ENCODE data around the gene PPARGC1A.

Gene PPARGC1A

DNA sequence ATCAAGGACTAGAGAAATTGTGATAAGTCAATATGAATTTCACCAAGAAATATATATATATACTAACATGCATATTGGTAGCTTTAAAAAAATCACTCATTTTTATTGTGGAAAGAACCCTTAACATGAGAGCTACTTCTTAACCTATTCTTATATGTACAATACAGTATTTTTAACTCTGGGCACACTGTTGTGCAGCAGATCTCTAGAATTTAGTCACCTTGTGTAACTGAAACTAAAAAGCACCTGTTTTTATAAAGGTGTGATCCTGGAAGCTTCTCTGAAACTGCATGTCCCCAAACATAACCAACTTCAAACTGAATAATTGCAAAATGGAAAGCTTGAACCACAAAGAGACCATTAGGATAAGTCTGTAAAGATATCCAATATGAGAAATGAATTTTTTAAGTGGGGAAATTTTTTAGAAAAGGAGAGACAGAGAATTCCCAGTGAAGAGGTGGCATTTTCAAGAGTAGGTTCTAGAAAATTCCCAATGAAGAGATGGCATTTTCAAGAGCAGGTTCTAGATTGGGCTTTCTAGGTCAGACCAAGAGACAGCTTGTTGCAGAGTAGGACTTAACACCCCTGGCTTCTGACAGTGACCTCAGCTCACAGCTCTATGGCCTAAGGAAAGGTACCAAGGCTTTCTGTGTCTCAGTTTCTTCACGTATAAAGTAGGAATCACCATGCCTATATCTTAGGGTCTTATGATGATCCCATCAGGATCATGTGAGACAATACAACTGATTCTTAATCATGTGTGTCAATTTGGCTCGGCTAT is 22.0 kb upstream of the PPARGC1A start:
- no peaks in the 10 kb centered on the region for H3K36me3 ChIP-seq (ENCODE audit: control insufficient read depth, insufficient read depth, low read length)
- no peaks in the 10 kb centered on the region for H3K4me1 ChIP-seq (ENCODE audit: control insufficient read depth, insufficient read depth, low read length)
- H3K9me3 ChIP-seq (ENCODE audit: control insufficient read depth, insufficient read depth, low read length): no peaks in the 10 kb centered on the region
- no peak overlapping the region for H3K27ac ChIP-seq (ENCODE audit: low read length)
- no CpG with 5 or more reads among the region's 2 CpGs for WGBS (ENCODE audit: insufficient coverage, insufficient read length)
- H3K4me3 ChIP-seq (ENCODE audit: low read length): no peak overlapping the region
- H3K27me3 ChIP-seq (ENCODE audit: control insufficient read depth, insufficient read depth, low read length): no peaks in the 10 kb centered on the region
- no peak for DNase-seq (ENCODE audit: low read depth, low spot score)

DNA sequence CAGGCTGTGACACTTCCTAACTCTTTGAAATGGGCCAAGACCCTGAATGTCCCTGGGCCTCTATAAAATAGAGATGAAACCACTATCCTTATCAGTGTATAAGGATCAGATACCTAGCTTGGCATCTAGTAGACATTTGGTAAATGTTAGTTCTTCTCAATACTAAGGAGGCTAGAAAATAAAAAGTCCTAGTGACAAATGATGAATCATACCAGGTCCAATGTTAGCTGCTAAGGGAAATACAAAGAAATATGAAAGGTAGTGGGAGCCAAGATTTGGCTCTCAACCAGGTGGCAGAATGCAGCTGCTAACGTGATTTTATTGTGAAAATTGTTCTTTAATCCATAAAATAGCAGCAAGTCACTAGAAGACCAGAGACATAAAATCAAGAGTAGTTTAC is 19.8 kb upstream of the PPARGC1A start:
- H3K27ac ChIP-seq (ENCODE audit: low read length): no peak overlapping the region
- no CpG with 5 or more reads among the region's 1 CpG for WGBS (ENCODE audit: insufficient coverage, insufficient read length)
- H3K4me3 ChIP-seq (ENCODE audit: low read length): no peak overlapping the region
- H3K4me1 ChIP-seq (ENCODE audit: control insufficient read depth, insufficient read depth, low read length): no peaks in the 10 kb centered on the region
- DNase-seq (ENCODE audit: low read depth, low spot score): no peak
- H3K27me3 ChIP-seq (ENCODE audit: control insufficient read depth, insufficient read depth, low read length): no peaks in the 10 kb centered on the region
- H3K9me3 ChIP-seq (ENCODE audit: control insufficient read depth, insufficient read depth, low read length): no peaks in the 10 kb centered on the region
- no peaks in the 10 kb centered on the region for H3K36me3 ChIP-seq (ENCODE audit: control insufficient read depth, insufficient read depth, low read length)

DNA sequence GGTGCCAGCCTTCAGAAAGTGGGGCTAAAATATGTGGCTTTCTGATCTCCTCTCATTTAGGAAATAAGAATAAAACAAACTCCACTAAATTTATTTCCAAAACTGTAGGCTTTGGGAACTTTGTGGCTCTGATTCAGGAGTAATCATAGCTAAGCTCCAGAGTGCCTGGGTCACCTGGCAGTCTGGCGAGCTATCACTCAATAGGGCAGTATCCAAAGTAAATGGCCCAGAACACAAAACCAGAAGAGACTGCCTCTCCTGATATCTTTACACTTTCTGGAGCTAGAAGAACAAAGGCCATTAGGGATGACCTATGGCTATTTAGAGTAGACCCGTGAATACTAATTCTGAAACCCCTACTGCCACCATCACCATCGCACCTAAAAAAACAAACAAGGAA is 17.0 kb upstream of the PPARGC1A start:
- Histone ChIP-seq H3K9me3 (ENCODE audit: control insufficient read depth, insufficient read depth, low read length) (no peaks in the 10 kb centered on the region), H3K27me3 (ENCODE audit: control insufficient read depth, insufficient read depth, low read length) (no peaks in the 10 kb centered on the region), H3K4me3 (ENCODE audit: low read length) (no peak overlapping the region), H3K4me1 (ENCODE audit: control insufficient read depth, insufficient read depth, low read length) (no peaks in the 10 kb centered on the region), H3K27ac (ENCODE audit: low read length) (no peak overlapping the region), H3K36me3 (ENCODE audit: control insufficient read depth, insufficient read depth, low read length) (no peaks in the 10 kb centered on the region)
- WGBS (ENCODE audit: insufficient coverage, insufficient read length): no CpG with 5 or more reads among the region's 3 CpGs
- DNase-seq (ENCODE audit: low read depth, low spot score): no peak

DNA sequence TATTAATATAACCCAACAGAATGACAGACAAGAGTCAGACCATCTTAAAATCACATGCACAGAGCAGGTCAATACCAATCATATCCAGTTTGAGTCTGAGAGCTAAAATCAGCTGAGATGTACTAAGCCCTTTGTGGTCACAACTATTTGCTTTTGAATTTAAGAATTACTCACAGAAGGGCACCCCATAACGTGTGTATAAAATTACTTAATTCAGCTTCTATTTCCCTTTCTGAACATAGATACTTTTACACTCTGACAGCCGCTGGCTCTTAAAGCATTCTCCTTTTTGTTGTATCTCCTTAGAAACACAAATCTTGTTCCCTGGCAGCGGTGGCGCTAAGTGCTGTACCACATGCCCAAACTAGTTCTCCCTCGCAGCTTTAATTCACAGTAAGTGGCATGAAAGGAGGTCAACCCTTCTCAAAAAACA is 14.8 kb upstream of the PPARGC1A start:
- H3K4me3 ChIP-seq (ENCODE audit: low read length): no peak overlapping the region
- no peak overlapping the region for H3K27ac ChIP-seq (ENCODE audit: low read length)
- H3K36me3 ChIP-seq (ENCODE audit: control insufficient read depth, insufficient read depth, low read length): no peaks in the 10 kb centered on the region
- no peak for DNase-seq (ENCODE audit: low read depth, low spot score)
- no peaks in the 10 kb centered on the region for H3K4me1 ChIP-seq (ENCODE audit: control insufficient read depth, insufficient read depth, low read length)
- H3K27me3 ChIP-seq (ENCODE audit: control insufficient read depth, insufficient read depth, low read length): no peaks in the 10 kb centered on the region
- H3K9me3 ChIP-seq (ENCODE audit: control insufficient read depth, insufficient read depth, low read length): no peaks in the 10 kb centered on the region
- WGBS (ENCODE audit: insufficient coverage, insufficient read length): no CpG with 5 or more reads among the region's 5 CpGs

DNA sequence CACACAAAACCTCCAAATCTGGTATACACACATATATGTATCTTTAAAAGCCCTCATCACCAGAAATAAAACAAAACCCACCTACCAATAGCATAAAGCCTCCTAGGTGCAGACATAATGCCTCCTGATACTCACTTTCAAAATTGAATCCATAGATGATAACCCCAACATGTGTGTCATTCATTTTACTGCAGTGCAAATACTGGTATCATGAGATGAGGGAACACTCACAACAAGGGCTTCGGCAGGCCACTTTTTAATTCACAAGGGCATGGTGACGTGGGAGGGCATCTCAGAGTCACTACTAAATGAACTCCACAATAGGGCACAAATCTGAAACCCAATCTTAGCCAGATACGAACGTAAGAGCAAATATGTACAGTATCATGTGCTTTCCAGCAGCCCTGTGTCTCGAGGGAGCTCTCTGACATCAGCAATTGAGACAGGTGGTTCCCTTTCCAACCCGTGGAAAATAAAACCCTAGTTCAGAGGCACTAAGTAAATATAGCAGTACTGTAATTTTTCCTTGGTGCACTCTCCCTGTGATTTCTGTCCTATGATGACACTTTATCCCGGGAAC is 14.1 kb upstream of the PPARGC1A start:
- Histone ChIP-seq H3K27ac (ENCODE audit: low read length) (no peak overlapping the region), H3K9me3 (ENCODE audit: control insufficient read depth, insufficient read depth, low read length) (no peaks in the 10 kb centered on the region), H3K27me3 (ENCODE audit: control insufficient read depth, insufficient read depth, low read length) (no peaks in the 10 kb centered on the region), H3K4me3 (ENCODE audit: low read length) (no peak overlapping the region), H3K36me3 (ENCODE audit: control insufficient read depth, insufficient read depth, low read length) (no peaks in the 10 kb centered on the region), H3K4me1 (ENCODE audit: control insufficient read depth, insufficient read depth, low read length) (no peaks in the 10 kb centered on the region)
- DNase-seq (ENCODE audit: low read depth, low spot score): no peak
- WGBS (ENCODE audit: insufficient coverage, insufficient read length): no CpG with 5 or more reads among the region's 7 CpGs

DNA sequence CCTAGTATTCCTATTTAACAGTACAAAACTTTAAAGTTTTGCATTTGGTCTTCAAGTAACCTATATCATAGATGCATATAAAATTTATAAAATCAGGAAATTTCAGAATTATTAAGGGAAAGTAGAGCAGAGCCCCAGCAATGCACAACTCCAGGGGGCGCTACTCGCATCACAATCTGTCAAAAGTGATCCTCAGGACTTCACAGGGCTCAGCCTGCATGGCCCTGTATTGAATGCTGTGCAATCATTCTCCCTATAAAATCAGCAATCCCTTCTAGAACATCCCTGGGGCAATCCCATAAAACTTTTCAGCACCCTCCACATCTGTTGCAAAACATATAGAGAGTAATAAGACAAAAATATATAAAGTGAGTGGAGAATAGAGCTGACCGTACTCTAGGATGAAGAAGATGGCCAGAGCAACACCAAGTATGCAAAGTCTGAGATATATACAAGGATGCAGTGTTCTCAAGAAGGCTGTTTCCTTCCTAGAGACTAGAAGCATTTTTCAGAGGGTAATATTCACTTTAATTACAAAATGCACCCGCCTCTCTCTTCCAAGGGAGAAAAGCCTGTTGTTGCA is 12.5 kb upstream of the PPARGC1A start:
- no peaks in the 10 kb centered on the region for H3K27me3 ChIP-seq (ENCODE audit: control insufficient read depth, insufficient read depth, low read length)
- WGBS (ENCODE audit: insufficient coverage, insufficient read length): no CpG with 5 or more reads among the region's 4 CpGs

DNA sequence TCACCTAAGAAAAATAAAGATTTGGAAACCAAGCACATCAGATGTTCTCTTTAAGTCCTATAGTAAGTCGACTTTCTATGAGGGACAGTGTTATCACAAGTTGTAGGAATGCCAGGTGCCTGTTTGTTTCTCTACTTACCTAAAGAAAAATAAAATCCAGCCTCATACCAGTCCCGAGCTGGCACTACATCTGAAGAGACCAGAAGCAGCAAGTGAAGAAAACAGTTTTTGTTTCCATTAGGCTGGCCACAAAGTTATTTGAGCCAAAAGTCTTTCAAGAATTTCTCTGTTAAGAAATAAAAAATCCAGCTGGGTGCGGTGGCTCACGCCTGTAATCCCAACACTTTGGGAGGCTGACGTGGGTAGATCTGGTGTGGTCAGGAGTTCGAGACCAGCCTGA is 10.8 kb upstream of the PPARGC1A start:
- H3K27ac ChIP-seq (ENCODE audit: low read length): no peak overlapping the region
- DNase-seq (ENCODE audit: low read depth, low spot score): no peak

More for the DNA sequence above, 12.5 kb upstream of the PPARGC1A start:
- Histone ChIP-seq H3K4me3 (ENCODE audit: low read length) (no peak overlapping the region), H3K4me1 (ENCODE audit: control insufficient read depth, insufficient read depth, low read length) (no peaks in the 10 kb centered on the region), H3K36me3 (ENCODE audit: control insufficient read depth, insufficient read depth, low read length) (no peaks in the 10 kb centered on the region), H3K27ac (ENCODE audit: low read length) (no peak overlapping the region), H3K9me3 (ENCODE audit: control insufficient read depth, insufficient read depth, low read length) (no peaks in the 10 kb centered on the region)
- DNase-seq (ENCODE audit: low read depth, low spot score): no peak

DNA sequence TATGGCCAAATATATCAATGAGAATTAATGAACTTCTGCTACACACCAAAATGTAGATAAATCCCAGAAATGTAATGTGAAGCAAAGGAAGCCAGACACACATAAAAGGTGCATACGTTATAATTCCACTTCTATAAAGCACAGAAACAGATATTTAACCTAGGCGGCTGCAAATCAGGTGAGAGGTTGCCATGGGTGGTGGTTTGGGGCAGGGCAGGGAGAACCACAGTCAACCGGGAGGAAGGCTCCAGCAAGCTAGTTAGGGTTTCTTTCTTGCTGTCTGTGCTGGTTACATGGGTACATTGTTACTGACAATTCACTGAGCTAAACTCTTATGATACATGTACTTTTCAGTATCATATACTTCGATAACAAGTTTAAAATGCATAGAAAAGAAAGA is 9.7 kb upstream of the PPARGC1A start:
- no peaks in the 10 kb centered on the region for H3K27me3 ChIP-seq (ENCODE audit: control insufficient read depth, insufficient read depth, low read length)
- H3K9me3 ChIP-seq (ENCODE audit: control insufficient read depth, insufficient read depth, low read length): no peaks in the 10 kb centered on the region
- no CpG with 5 or more reads among the region's 4 CpGs for WGBS (ENCODE audit: insufficient coverage, insufficient read length)
- H3K4me1 ChIP-seq (ENCODE audit: control insufficient read depth, insufficient read depth, low read length): no peaks in the 10 kb centered on the region
- H3K27ac ChIP-seq (ENCODE audit: low read length): no peak overlapping the region
- no peak overlapping the region for H3K4me3 ChIP-seq (ENCODE audit: low read length)
- no peaks in the 10 kb centered on the region for H3K36me3 ChIP-seq (ENCODE audit: control insufficient read depth, insufficient read depth, low read length)
- DNase-seq (ENCODE audit: low read depth, low spot score): no peak

More for the DNA sequence above, 10.8 kb upstream of the PPARGC1A start:
- WGBS (ENCODE audit: insufficient coverage, insufficient read length): no CpG with 5 or more reads among the region's 6 CpGs
- H3K27me3 ChIP-seq (ENCODE audit: control insufficient read depth, insufficient read depth, low read length): no peaks in the 10 kb centered on the region
- no peaks in the 10 kb centered on the region for H3K4me1 ChIP-seq (ENCODE audit: control insufficient read depth, insufficient read depth, low read length)
- H3K9me3 ChIP-seq (ENCODE audit: control insufficient read depth, insufficient read depth, low read length): no peaks in the 10 kb centered on the region
- no peaks in the 10 kb centered on the region for H3K36me3 ChIP-seq (ENCODE audit: control insufficient read depth, insufficient read depth, low read length)
- no peak overlapping the region for H3K4me3 ChIP-seq (ENCODE audit: low read length)

DNA sequence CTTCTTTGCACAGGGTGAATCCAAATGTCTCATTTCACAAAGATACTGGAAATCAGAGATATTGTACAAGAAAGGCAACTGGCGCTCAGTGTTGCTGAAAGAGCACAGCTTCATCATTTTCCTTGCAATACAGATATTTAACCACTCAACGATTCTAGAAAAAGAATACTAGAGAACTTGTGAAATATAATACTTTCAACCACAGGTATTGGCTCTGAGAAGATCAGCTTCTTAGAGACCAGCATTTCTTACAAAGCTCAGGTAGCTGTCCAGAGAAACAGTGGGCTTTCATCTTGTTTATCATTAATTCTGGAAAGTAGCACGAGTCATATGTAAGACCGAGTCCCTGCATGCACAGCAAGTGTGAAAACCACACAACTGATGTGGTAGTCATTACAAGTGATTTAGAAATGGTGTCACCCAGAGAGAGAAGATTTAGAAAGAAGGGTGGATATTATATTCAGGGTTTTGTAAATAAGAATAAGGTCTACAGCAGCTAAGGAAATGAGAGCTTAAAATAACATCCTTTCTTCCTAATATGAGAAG is 7.8 kb upstream of the PPARGC1A start:
- H3K9me3 ChIP-seq (ENCODE audit: control insufficient read depth, insufficient read depth, low read length): no peaks in the 10 kb centered on the region
- H3K27ac ChIP-seq (ENCODE audit: low read length): no peak overlapping the region
- H3K4me3 ChIP-seq (ENCODE audit: low read length): no peak overlapping the region
- no peaks in the 10 kb centered on the region for H3K27me3 ChIP-seq (ENCODE audit: control insufficient read depth, insufficient read depth, low read length)
- no CpG with 5 or more reads among the region's 4 CpGs for WGBS (ENCODE audit: insufficient coverage, insufficient read length)
- no peak for DNase-seq (ENCODE audit: low read depth, low spot score)
- no peaks in the 10 kb centered on the region for H3K4me1 ChIP-seq (ENCODE audit: control insufficient read depth, insufficient read depth, low read length)
- no peaks in the 10 kb centered on the region for H3K36me3 ChIP-seq (ENCODE audit: control insufficient read depth, insufficient read depth, low read length)

DNA sequence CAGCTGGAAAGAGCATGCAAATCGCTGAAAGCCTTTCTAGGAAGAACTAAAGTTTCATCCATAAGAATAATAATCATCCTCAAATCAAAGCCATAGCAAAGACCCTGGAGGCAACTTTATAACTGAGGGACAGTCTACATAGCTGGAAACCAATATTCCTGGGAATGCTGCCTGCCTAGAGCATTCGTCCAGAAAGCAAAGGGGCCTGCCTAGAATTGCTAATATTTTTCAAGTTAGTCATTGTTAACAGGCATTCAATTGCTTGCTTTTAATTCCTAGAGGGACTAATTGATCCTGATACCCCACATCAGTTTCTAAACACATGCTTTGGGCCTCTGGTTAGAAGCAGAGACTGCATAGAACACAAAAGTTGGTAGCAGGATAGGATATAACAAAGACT is 4.2 kb upstream of the PPARGC1A start:
- Histone ChIP-seq H3K9me3 (ENCODE audit: control insufficient read depth, insufficient read depth, low read length) (no peaks in the 10 kb centered on the region), H3K36me3 (ENCODE audit: control insufficient read depth, insufficient read depth, low read length) (no peaks in the 10 kb centered on the region), H3K27me3 (ENCODE audit: control insufficient read depth, insufficient read depth, low read length) (no peaks in the 10 kb centered on the region; the same call in 1 of the 2 replicates), H3K4me1 (ENCODE audit: control insufficient read depth, insufficient read depth, low read length) (peaks cover 2% of the 10 kb centered on the region; the same call in 1 of the 2 replicates), H3K4me3 (ENCODE audit: low read length) (no peak overlapping the region), H3K27ac (ENCODE audit: low read length) (no peak overlapping the region)
- no peak for DNase-seq (ENCODE audit: low read depth, low spot score)
- no CpG with 5 or more reads among the region's 2 CpGs for WGBS (ENCODE audit: insufficient coverage, insufficient read length)

Data from iPS DF 6.9 (cell line).